Amniotic stem cell (primary cell): ENCODE measurements around the gene GRN.
A peak's percentile ranks its signal among the peaks of the same experiment; 100 is the strongest.

Source experiments
- DNase-seq: peaks from one replicate; lab custom pipeline; 2025; lab: John Stamatoyannopoulos, UW

Gene GRN

DNA sequence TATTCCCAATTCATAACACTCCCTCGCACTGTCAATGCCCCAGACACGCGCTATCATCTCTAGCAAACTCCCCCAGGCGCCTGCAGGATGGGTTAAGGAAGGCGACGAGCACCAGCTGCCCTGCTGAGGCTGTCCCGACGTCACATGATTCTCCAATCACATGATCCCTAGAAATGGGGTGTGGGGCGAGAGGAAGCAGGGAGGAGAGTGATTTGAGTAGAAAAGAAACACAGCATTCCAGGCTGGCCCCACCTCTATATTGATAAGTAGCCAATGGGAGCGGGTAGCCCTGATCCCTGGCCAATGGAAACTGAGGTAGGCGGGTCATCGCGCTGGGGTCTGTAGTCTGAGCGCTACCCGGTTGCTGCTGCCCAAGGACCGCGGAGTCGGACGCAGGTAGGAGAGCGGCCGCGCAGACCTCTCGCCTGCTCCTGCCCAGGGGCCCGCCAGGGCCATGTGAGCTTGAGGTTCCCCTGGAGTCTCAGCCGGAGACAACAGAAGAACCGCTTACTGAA lies at the start of gene GRN:
Gene GRN, plus strand, starts transcription at position 364 of the 515 bp plus-strand sequence. CDS start 3,863 bp downstream, outside the sequence.
- peak; percentile 95 for DNase-seq

DNA sequence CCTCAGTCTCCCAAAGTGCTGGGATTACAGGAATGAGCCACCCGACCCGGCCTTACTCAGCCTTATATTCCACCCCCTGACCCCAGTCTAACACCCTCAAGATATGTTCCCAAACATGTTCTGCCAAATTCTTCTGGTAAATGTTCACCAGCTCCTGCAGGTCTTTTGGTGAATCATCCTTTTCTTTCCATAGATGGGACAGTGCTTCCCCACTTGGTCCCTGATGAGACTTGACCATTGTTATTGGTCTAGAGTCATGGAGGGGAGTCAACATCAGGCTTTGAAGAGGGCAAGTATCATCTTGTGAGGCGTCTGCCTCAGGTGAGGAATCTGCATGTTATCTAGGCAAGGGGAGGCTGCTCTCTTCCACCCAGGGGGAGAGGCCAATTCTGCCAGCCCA lies 47.1 kb upstream of the GRN start:
- DNase-seq = no peak

DNA sequence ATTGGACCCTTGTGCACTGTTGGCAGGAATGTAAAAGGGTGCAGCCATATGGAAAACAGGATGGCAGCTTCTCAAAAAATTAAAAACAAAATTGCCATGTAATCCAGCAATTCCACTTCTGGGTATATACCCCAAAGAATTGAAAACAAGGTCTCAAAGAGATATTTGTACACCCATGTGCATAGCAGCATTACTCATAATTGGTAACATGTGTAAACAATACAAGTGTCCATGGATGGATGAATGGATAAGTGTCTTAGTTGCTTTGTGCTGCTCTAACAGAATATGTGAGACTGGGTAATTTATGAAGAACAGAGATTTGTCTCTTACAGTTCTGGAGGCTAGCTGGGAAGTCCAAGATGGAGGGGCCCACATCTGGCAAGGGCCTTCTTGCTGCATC lies 40.5 kb upstream of the GRN start:
- no peak for DNase-seq

DNA sequence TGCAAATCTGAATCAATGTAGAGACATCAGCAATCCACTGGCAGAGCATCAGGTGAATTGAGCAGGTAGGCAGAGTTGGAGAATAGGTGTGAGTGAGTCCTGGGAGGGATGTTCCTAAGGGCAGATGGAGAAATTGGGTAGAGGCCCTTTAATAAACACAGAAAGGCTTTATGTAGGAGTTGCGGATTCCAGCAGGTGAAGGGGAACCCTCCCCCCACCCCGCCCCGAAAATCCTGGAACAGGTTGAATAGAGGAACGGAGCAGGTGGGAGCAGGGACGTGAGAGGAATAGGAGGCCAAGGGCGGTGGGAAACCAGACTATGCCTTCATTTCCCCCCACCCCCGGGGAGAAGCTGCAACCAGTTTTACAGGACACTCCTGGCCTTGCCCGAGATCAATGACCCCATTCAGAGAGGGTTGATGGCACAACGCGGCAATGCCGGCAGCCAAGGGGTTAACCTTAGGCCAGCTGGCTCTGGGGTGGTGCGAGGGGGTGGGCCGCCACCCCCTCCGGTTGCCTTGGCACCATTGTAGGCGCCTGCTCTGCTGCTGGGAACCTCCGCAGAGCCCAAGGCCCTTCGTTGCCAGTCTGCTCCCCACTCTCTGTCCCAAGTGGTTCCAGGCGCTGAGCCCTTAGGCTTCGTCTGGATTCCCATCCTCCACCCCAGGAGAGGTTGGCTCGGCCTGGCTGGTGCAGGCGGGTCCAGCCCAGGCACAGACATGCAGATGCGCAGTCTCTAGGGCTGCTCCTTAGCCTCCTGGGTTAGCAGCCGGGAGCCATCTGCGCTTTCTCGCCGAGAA lies 37.5 kb upstream of the GRN start:
- DNase-seq = no peak

DNA sequence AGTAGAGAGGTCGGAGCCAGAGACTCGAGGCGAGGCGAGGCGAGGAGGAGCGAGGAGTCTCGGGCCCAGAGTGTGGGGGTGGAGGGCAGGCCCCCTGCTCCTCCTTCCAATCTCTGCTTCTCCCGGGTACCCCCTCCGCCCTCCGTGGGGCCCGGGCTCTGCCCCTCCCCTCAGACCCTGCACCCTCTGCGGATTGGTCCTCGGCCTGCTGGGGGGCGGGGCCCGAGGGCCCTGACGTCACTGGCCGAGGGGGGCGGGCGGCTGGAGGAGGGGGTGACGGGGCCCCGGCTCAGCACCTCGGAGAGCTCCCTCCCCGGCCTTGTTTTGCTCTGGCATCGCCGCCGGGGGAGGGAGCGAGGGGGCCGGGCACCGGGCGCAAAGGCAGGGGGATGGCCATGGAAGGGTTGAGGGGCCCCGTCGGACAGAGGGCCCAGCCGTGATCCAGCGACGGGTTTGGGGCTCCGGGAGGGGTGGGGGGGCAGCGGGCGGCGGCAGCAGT lies 36.7 kb upstream of the GRN start, which contains the start of gene RUNDC3A:
Gene RUNDC3A, plus strand, starts transcription at position 282 of the 499 bp plus-strand sequence. CDS start 232 bp downstream, outside the sequence.
- DNase-seq = peak; percentile 19

DNA sequence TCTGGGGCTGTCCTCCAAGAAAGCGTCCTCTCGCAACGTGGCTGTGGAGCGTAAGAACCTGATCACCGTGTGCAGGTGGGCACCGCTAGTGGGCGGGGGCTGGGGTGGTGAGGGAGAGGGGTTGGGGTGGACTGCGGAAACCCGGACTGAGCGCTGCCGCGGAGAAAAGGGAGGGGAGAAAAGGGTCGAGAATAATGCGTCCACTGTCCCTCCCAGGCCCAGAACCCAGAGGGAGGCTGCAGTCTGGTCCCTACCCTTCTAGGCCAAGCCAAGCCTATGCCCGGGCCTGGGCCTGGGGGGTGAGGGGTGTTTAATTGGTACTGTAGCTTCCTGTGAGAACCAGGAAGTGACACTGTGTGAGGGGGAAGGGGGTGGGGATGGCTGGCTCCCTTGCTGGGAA lies 36.2 kb upstream of the GRN start:
- no peak for DNase-seq

DNA sequence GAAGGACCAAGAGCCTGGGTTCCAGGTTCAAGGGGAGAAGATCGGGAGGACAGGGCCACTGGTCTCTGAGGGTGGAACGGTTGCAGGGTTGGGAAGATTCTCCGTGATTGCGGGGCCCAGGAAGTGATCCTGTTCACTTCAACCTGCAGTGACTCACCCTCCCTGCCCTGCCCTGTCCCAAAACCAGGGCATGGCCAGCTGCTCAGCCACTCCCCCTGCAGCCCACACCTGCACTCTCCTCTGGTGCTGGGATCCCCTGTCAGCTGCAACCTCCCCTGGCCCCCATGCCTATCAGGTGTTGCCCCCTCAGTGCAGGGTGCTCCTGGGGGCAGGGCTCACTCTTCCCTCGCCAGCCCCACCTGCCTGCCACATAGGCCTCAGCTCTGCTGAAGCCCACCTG lies 35.6 kb upstream of the GRN start:
- DNase-seq = no peak

DNA sequence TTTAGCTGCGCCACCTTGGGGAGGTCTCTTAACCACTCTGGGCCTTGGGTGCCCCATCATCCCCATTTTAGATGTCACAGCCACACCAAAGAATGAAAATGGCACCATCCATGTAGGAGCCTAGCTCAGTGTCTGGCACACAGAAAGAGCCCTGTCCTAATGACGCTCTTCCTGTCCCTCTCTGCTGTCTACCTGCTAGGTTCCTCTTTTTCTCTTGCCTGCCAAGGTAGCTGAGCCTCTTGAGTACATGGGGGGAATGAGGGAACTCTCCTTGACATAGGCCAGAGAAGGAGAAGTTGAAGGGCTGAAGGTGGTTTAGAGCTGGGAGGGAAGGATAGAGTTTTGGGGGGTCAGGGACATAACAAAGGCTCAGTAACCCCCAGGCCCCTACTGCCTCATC lies 34.9 kb upstream of the GRN start:
- DNase-seq = no peak

DNA sequence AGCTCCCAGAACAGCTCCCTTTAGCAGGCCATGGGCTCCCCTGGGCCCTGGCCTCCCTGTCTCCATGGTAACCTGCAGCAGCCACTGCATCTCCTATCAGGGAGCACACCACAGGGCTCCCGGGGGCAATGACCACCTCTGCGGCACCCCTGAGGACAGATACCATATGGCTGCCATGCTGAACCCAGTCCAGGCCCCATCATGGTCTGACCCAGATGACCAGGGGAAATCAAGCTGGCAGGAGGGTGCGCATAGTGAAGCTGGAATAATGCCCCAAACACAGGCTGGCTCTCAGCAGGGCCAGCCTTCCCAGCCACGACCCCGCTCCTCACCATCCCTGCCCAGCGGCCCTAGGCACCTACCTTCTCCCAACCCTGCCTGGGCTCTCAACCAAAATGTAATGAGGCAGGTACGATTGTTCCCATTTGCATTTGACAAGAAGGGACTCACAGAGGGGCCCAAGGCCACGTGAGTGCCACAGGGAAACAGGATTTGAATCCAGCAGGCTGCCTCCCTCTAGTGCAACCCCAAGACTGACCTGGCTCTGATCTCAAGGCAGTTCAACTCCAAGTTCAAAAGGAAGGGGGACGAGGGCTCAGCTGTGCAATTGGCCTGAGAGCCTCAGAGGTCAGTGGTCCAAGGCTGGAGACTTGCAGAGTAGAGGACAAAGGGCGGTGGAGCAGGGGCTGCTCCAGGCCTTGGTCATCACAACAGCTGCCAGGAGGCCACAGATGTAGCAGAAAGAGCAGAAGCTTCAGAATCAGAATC lies 34.3 kb upstream of the GRN start:
- no peak for DNase-seq

DNA sequence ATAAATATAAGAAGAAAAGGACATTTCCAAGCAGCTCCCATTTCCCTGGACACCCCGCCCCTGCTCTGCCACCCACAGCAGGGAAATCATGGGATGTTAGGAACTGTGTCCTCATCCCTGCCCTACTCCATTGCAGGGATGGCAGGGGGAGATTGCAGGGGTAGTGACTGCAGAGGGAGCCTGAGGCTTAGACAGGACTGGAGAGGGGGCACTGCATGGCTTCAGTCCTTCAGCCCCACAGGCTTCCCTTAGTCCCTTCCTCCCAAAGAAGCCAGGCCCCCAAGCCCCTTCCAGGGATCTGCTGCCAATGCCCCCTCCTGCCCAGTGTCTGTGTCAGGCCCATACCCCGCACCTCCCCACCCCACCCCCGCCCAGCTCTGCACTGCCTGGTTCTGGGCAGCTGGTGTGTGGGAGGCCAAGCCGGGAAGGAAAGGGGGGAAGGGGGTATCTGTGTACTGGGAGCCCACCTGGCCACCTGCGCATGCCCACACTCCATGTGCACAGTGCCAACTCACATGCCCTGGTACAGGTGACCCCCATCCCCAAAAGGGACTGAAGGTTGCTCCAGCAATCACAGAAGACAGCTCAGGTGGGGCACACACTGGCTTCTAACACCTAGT lies 33.4 kb upstream of the GRN start:
- DNase-seq = no peak

DNA sequence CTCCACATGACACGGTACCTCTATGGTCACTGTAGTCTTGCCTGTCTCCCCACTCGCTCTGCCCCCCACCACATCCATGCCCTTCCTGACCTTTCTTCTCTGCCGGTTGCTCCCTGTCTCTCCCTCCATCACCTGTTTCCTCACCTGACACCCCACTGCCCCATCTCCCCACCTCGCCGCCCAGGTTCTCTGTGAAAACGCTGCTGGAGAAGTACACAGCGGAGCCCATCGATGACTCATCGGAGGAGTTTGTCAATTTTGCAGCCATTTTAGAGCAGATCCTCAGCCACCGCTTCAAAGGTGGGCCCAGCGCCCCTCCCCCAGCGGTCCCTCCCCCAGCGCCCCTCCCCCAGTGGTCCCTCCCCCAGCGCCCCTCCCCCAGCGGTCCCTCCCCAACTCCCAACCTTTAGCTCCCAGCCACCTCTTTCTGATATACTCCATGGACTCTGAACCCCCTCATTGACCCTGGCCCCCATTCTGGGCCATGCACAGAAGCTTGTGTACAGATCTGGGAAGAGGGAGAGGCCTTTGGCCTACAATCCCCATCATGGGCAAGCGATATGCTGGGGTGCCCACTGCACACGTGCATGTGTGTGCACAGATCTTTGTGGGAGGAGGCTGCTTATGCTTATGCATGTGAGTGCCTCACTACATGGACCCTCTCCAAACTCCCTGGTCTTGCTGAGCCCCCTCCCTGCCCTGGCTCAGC lies 32.6 kb upstream of the GRN start:
- no peak for DNase-seq

DNA sequence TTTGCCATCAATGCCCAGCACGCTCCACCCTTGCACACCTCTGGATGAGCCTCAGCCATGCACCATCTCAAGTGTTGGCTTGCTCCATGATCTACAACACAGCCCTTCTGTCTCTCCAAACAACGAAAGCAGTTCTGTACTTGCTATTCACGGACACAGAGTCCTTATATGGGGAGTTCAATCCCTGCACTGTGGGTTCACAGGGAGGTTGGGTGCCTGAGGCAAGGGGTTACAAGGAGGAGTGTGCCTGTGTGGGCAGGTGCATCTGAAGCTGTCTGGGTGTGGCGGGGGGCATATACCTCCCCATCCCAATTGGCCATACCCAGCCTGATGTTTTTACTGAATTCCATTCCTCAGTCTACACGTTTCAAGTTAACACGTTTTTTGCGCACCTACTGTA lies 31.1 kb upstream of the GRN start:
- DNase-seq = no peak

DNA sequence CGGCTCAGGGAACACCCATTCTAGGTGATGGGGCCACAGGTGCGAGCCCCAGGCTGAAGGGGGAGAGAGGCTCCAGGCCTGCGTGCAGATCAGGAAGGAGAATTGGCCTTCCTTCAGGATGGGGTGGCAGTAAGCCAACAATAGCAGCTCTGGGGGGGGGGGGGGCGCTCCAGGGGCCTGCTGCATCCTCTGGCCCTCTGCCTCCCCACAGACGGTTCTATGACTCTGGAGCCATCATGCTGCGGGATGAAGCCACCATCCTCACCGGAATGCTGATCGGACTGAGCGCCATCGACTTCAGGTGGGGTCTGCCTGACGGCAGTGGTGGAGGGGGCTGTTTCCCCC lies 30.6 kb upstream of the GRN start:
- DNase-seq = no peak

DNA sequence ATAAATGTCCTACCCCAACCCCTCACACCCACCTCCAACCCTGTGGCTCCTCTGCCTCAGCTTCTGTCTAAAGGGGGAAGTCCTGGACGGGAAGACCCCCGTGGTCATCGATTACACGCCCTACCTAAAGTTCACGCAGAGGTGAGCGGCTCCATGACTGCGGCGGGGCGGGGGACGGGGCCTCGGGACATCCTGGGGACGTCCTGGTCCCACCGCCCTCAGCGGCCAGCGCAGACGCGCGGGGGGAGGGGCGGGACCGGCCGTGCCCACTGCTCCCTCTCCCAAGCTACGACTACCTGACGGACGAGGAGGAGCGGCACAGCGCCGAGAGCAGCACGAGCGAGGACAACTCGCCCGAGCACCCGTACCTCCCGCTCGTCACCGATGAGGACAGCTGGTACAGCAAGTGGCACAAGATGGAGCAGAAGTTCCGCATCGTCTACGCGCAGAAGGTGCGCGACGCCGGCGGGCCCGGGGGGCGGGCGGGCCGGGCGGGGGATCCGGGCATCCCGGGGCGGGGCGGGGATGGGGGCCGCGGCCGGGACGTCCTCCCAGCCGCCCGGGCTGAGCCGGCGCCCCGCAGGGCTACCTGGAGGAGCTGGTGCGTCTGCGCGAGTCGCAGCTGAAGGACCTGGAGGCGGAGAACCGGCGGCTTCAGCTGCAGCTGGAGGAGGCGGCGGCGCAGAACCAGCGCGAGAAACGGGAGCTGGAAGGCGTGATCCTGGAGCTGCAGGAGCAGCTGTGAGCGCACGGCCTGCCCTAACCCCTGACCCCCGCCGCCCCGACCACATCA lies 30.0 kb upstream of the GRN start:
- DNase-seq = no peak

DNA sequence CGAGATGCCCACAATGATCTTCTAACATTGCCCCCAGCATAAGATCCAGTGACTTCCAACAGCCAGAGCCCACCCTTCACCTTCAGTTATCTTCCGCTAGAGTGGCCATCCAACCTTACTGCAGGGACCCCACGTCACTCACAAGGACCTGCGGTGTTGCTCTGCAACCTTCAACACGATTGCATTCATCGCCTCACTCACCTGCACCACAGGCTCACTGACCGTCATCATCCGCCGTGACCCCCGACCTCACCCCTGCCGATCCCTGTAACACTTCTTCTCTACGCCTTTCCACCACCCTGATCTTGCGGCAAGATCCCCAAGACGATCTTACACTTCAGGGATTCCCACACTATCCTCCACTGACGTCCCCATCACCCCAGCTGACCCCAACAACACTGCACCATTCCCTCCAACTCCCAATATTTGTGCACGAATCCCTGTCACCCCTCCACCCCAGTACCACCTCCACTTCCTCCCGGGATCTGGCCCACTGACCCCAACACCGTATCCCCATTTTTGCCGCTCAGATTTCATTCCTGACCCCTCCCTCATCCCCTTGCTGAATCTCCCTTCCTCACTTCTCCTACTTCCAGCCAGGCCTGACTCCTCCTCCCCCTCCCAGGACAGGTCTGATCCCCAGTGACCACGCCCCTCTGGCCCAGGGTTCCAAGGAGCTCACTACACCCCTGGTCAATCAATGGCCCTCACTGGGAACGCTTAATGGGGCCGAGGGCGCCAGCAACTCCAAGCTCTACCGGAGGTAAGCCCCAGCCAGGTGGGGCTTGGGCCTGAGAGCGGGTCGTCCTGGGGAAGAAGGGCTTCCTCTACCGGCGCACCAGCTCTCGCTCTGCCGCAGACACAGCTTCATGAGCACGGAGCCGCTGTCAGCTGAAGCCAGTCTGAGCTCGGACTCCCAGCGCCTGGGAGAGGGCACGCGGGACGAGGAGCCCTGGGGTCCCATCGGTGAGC lies 29.1 kb upstream of the GRN start:
- DNase-seq = no peak

DNA sequence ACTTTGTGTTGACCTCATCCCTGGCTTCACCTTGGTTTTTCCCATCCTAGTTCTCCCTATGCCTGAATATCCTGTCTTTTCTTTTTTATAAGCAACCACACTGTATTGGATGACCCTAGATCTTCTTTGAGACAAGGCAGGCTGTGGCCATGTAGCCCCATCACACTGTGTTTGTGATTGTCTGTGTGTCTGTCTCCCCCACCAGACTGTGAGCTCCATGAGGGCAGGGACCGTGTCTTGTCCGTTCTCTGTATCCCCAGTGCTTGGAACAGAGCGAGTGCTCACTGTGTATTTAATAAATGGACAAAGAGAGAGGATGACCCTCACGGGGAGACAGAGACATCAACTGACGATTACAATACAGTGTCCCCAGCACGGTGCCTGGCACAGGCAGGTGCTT lies 27.6 kb upstream of the GRN start:
- no peak for DNase-seq

DNA sequence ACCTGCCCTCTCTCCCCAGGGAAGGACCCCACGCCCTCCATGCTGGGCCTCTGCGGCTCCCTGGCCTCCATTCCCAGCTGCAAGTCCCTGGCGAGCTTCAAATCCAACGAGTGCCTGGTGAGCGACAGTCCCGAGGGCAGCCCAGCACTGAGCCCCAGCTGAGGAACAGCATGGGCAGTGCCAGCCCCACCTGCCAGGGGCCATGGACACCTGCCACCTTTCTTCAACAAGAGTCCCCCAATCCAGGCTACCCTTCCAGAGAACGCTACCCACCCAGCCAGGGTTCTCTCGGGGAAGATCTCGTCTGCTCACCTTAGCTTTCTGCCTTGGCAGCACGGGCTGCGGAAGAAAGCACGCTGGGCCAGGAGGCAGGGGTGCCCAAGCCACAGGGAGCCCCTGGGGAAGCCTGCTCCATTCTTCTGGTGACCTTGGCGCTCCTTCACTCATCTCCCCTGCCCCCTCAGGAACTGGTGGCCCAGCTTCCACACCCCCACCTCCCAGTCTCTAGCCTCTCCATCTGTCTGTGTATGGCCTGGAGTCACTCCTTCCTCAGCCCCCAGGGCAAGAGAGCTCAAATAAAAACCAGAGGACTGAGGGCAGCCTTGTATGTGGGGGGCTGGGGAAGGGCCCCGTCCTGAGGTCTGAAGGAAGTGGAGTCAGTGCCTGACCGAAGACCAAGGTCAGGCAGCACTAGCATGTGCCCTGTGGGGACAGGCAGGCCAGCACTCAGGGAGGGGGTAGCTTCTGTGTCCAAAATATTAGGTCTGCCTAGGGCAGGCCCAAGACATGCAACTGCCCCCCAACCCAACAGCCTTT lies 26.8 kb upstream of the GRN start:
- DNase-seq = no peak

DNA sequence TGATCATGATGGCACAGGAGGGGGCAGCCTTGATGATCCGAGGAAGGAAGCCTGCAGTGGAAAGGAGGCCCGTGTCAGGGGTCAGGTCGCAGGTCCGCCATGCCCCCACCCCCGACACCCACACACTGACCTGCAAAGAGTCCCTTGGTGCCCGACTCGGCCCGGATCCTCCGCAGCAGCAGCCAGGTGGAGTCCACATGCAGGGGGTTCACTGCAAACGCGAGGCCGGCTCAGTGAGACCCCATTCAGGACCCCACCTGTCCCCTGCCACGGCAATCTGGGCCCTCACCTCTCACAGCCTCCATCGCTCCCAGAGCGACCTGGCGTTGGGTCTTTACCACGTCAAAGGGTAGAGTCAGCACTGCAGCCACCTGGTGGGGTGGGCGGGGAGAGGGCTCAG lies 25.0 kb upstream of the GRN start:
- no peak for DNase-seq
